ENCODE measurements around the gene FUT8.

GRCh38 chr14:65588426-65589140 is 176.1 kb downstream of the FUT8 start:
- no peak for TF ChIP-seq CTCF (IDR thresholded peaks at IDR 0.05)
- no peak for TF ChIP-seq POLR2A (IDR thresholded peaks at IDR 0.05)
- TF ChIP-seq EP300 (IDR thresholded peaks at IDR 0.05): no peak
